OCI-LY7 (cell line): ENCODE results near the gene SLC44A5.

Source experiments
- CTCF ChIP-seq: fragments of 200-600 bp; sonication (generic); conservative IDR thresholded peaks from 2 replicates; pipeline ENCODE4 v1.5.1; 2014; ENCODE audit warnings: mild to moderate bottlenecking, antibody characterized with exemption, low read length, moderate library complexity, mixed read lengths
- EZH2phosphoT487 ChIP-seq: fragments of 200-600 bp; sonication (generic); IDR thresholded peaks from 2 replicates; pipeline ENCODE4 v1.6.1; 2018; ENCODE audit warnings: low read depth, borderline replicate concordance, mild to moderate bottlenecking, mixed run types, antibody characterized with exemption, low read length, moderate library complexity, mixed read lengths

- TF ChIP-seq CTCF (no peak), EZH2phosphoT487 (no peak)
Observed at GRCh38 chr1:75449998-75450397, 160.9 kb downstream of the SLC44A5 start.
